ENCODE data around the gene ACER1.

ACER1 gene

GRCh38 chr19:6275170-6275744 is 58.2 kb downstream of the ACER1 start:
- Histone ChIP-seq H3K36me3 (peaks cover 0 to 3% (median 2%) of the 10 kb centered on the region in 3 donors), H3K27ac (peak overlapping the region; percentile 79 to 82), H3K27me3 (no peaks in the 10 kb centered on the region), H3K9me3 (no peaks in the 10 kb centered on the region), H3K4me3 (peak overlapping the region in 1 of 2 donors; percentile 42), H3K4me1 (peaks cover 5 to 90% (median 84%) of the 10 kb centered on the region in 4 donors)
- TF ChIP-seq, protein P1, sequence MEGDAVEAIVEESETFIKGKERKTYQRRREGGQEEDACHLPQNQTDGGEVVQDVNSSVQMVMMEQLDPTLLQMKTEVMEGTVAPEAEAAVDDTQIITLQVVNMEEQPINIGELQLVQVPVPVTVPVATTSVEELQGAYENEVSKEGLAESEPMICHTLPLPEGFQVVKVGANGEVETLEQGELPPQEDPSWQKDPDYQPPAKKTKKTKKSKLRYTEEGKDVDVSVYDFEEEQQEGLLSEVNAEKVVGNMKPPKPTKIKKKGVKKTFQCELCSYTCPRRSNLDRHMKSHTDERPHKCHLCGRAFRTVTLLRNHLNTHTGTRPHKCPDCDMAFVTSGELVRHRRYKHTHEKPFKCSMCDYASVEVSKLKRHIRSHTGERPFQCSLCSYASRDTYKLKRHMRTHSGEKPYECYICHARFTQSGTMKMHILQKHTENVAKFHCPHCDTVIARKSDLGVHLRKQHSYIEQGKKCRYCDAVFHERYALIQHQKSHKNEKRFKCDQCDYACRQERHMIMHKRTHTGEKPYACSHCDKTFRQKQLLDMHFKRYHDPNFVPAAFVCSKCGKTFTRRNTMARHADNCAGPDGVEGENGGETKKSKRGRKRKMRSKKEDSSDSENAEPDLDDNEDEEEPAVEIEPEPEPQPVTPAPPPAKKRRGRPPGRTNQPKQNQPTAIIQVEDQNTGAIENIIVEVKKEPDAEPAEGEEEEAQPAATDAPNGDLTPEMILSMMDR (IDR thresholded peaks at IDR 0.05): no peak
- DNase-seq: no peak
- intact Hi-C loops (cut with DNase I; ENCODE audit: low total_unique reads): no loop called here

- H3K4me1 ChIP-seq: peaks cover 5 to 93% (median 84%) of the 10 kb centered on the region in 4 donors
- TF ChIP-seq, protein P1 (IDR thresholded peaks at IDR 0.05): no peak
- intact Hi-C loops (cut with DNase I; ENCODE audit: low total_unique reads): no loop called here
- H3K27ac ChIP-seq: peak overlapping the region; percentile 79 to 82
- H3K27me3 ChIP-seq: no peaks in the 10 kb centered on the region
- peaks cover 0 to 8% (median 7%) of the 10 kb centered on the region in 3 donors for H3K36me3 ChIP-seq
- H3K9me3 ChIP-seq: no peaks in the 10 kb centered on the region
- H3K4me3 ChIP-seq: peak overlapping the region; percentile 25 to 42
- peak in 1 of 2 donors; percentile 83 for DNase-seq
Observed at GRCh38 chr19:6274756-6275155, 58.7 kb downstream of the ACER1 start.

- H3K27ac ChIP-seq: peak overlapping the region; percentile 79 to 82
- H3K4me3 ChIP-seq: peak overlapping the region; percentile 25 to 42
- peaks cover 5 to 89% (median 83%) of the 10 kb centered on the region in 4 donors for H3K4me1 ChIP-seq
- peaks cover 7 to 16% (median 15%) of the 10 kb centered on the region in 3 donors for H3K36me3 ChIP-seq
- peak; percentile 94 to 98 for DNase-seq
- no peaks in the 10 kb centered on the region for H3K9me3 ChIP-seq
- TF ChIP-seq, protein P1 (IDR thresholded peaks at IDR 0.05): peak in 1 of 2 experiments; percentile 9
- H3K27me3 ChIP-seq: no peaks in the 10 kb centered on the region
- intact Hi-C loops (cut with DNase I; ENCODE audit: low total_unique reads): no loop called here
Observed at GRCh38 chr19:6273701-6274601, 59.5 kb downstream of the ACER1 start.

- H3K27me3 ChIP-seq: no peaks in the 10 kb centered on the region
- peak overlapping the region; percentile 25 to 42 for H3K4me3 ChIP-seq
- H3K36me3 ChIP-seq: peaks cover 11 to 25% (median 17%) of the 10 kb centered on the region in 3 donors
- H3K9me3 ChIP-seq: no peaks in the 10 kb centered on the region
- intact Hi-C loops (cut with DNase I; ENCODE audit: low total_unique reads): no loop called here
- peak overlapping the region; percentile 79 to 82 for H3K27ac ChIP-seq
- TF ChIP-seq, protein P1 (IDR thresholded peaks at IDR 0.05): no peak
- no peak for DNase-seq
- H3K4me1 ChIP-seq: peaks cover 5 to 80% (median 75%) of the 10 kb centered on the region in 4 donors
Observed at GRCh38 chr19:6272913-6273600, 60.4 kb downstream of the ACER1 start.

DNA sequence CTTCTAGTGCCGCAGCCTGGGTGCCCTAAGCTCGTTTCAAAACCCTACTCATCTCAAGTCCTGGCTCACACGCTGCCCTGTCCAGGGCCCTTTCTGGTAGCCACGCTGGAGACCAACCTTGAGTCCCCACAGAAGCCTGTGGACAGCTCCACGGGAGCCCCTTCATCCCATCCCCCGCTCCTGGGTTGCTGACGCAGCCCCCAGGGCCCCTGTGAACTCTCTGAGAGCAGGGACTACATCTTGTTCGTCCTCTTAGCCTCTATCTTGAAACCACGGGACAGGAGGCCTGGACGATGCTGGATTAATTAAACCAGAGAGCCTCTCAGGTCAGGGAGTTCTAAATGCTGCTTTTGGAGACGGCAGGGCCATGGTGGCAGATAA is 61.0 kb downstream of the ACER1 start:
- intact Hi-C loops (cut with DNase I; ENCODE audit: low total_unique reads): no loop called here
- Histone ChIP-seq H3K27me3 (no peaks in the 10 kb centered on the region), H3K36me3 (peaks cover 14 to 31% (median 23%) of the 10 kb centered on the region in 3 donors), H3K4me3 (peak overlapping the region; percentile 39 to 50), H3K9me3 (no peaks in the 10 kb centered on the region), H3K27ac (peak overlapping the region; percentile 79 to 82), H3K4me1 (peaks cover 5 to 73% (median 69%) of the 10 kb centered on the region in 4 donors)
- no peak for DNase-seq
- TF ChIP-seq, protein P1 (IDR thresholded peaks at IDR 0.05): no peak

Data from tibial artery (tissue), 4 donors.